Esophagus squamous epithelium (tissue), 5 donors: ENCODE measurements around the gene DNAJA4. TPM values are rescaled to one million over a fixed set of nuclear protein-coding genes. Genes with fewer than 3 reads are reported as not detected.

Experiments
- DNase-seq: peaks from one replicate; lab custom pipeline; 2025; lab: John Stamatoyannopoulos, UW
- H3K27ac ChIP-seq, 4 donors: fragments of 200-600 bp; sonication (generic); one replicate each; pipeline ENCODE4 v1.5.1; 2016 to 2019; ENCODE audit warnings: mild to moderate bottlenecking in 1 of 4
- H3K27me3 ChIP-seq, 4 donors: fragments of 200-600 bp; sonication (generic); 1 replicate in 3 of 4; 2 replicates in 1 of 4; pipeline versions ENCODE4 v1.5.1 to v1.6.0; 2017 to 2021; ENCODE audit warnings: antibody characterized with exemption in 1 of 4
- H3K36me3 ChIP-seq, 3 donors: fragments of 200-600 bp; sonication (generic); one replicate each; pipeline ENCODE4 v1.5.1; 2016 to 2019
- H3K4me1 ChIP-seq, 3 donors: fragments of 200-600 bp; sonication (generic); one replicate each; pipeline ENCODE4 v1.5.1; 2017 to 2019
- H3K4me3 ChIP-seq, 4 donors: fragments of 200-600 bp; sonication (generic); 1 replicate in 3 of 4; 2 replicates in 1 of 4; pipeline ENCODE4 v1.5.1; 2016 to 2019; ENCODE audit warnings: mild to moderate bottlenecking in 2 of 4, moderate library complexity in 1 of 4
- H3K9me3 ChIP-seq, 3 donors: fragments of 200-600 bp; sonication (generic); one replicate each; pipeline ENCODE4 v1.5.1; 2016 to 2019
- POLR2A ChIP-seq, 4 donors: fragments of 450-650 bp; IDR thresholded peaks; one replicate each; pipeline ENCODE4 v1.6.1; 2017; ENCODE audit warnings: antibody characterized with exemption in 4 of 4, mild to moderate bottlenecking in 4 of 4, moderate library complexity in 3 of 4
- WGBS, 2 donors: methylation state at CpG; one replicate each; pipeline ENCODE4 v1.1.5; 2018; 5-methylcytosine and 5-hydroxymethylcytosine counted together
- intact Hi-C: fragments of 100-400 bp; cut with DNase I; formaldehyde crosslinking; loops from one replicate; pipeline ENCODE4 v1.15.0; 2022
- total RNA-seq, 4 donors: library from RNA; depleted of rRNA; stranded (reverse); fragments of >200 nt; gene quantifications; one replicate each; pipeline ENCODE4 v1.1.0, GENCODE V29; 2016
- TF ChIP-seq, protein P1 (sequence below), 6 experiments: fragments of 450-650 bp in 4 of 6; fragments of 200-600 bp in 2 of 6; sonication (generic) in 2 of 6; IDR thresholded peaks; one replicate each; pipeline ENCODE4 v1.5.1; 2016 to 2019; ENCODE audit warnings: antibody characterized with exemption in 6 of 6, mild to moderate bottlenecking in 4 of 6, moderate library complexity in 4 of 6
- donor health status: DM: yes; HTN: yes; CAD: no.

Gene DNAJA4
- total RNA-seq, 4 donors from 2014 or later: 7.9 to 24.0 (median 15.7) TPM

DNA sequence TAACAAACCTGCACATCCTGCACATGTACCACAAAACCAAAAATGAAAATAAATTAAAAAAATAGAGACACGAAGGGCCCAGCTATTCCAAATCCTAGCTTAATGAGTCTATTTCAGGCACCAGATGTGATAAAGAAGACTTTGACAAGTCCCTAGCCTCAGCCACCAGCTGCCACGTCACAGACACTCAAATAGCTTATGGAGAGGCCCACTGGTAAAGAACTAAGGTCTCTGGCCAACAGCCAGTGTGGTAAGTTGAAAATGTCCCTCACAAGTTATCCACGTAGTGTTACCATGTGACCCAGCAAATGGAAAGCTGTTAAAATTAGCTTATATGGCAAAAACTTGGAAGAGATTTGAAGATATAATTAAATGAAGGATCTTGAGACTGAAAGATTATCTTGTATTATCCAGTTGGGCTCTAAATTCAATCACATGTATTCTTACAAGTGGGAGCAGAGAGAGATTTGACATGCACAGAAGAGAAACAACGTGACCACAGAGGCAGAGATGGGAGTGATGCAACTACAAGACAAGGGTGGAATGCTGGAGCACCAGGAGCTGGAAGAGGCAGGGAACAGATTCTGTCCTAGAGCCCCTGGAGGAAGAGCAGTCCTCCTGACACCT is 40.9 kb upstream of the DNAJA4 start:
- H3K27me3 ChIP-seq: no peaks in the 10 kb centered on the region
- H3K9me3 ChIP-seq: no peaks in the 10 kb centered on the region
- H3K4me3 ChIP-seq: no peak overlapping the region
- H3K36me3 ChIP-seq: no peaks in the 10 kb centered on the region
- 45 to 59% methylated on average over 4 of the region's 4 CpGs for WGBS, 2 donors
- peak overlapping the region in 1 of 4 donors; percentile 11 for H3K27ac ChIP-seq
- TF ChIP-seq POLR2A (IDR thresholded peaks at IDR 0.05): no peak
- TF ChIP-seq, protein P1, sequence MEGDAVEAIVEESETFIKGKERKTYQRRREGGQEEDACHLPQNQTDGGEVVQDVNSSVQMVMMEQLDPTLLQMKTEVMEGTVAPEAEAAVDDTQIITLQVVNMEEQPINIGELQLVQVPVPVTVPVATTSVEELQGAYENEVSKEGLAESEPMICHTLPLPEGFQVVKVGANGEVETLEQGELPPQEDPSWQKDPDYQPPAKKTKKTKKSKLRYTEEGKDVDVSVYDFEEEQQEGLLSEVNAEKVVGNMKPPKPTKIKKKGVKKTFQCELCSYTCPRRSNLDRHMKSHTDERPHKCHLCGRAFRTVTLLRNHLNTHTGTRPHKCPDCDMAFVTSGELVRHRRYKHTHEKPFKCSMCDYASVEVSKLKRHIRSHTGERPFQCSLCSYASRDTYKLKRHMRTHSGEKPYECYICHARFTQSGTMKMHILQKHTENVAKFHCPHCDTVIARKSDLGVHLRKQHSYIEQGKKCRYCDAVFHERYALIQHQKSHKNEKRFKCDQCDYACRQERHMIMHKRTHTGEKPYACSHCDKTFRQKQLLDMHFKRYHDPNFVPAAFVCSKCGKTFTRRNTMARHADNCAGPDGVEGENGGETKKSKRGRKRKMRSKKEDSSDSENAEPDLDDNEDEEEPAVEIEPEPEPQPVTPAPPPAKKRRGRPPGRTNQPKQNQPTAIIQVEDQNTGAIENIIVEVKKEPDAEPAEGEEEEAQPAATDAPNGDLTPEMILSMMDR (IDR thresholded peaks at IDR 0.05): no peak
- peaks cover 0 to 17% (median 0%) of the 10 kb centered on the region in 3 donors for H3K4me1 ChIP-seq
- DNase-seq: no peak
- intact Hi-C loops: no loop called here

DNA sequence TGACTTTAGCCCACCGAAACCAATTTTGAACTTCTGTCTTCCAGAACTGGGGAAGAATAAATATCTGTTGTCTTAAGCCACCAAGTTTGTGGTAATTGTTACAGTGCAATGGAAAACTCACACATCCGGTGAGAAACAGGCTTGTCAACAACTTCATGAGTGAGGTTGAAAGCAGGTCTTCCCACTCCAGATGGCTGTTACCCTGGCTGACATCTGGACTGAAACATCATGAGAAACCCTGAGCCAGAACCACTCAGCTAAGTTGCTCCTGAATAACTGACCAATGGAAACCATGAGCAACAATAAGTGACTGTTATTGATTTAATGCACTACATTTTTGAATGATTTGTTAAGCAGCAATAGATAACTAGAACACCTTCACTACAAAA is 40.3 kb upstream of the DNAJA4 start:
- H3K4me3 ChIP-seq: no peak overlapping the region
- 65 to 70% methylated on average over 2 of the region's 2 CpGs for WGBS, 2 donors
- TF ChIP-seq, protein P1 (IDR thresholded peaks at IDR 0.05): no peak
- TF ChIP-seq POLR2A (IDR thresholded peaks at IDR 0.05): no peak
- H3K9me3 ChIP-seq: no peaks in the 10 kb centered on the region
- intact Hi-C loops: no loop called here
- no peaks in the 10 kb centered on the region for H3K27me3 ChIP-seq
- H3K36me3 ChIP-seq: no peaks in the 10 kb centered on the region
- H3K27ac ChIP-seq: peak overlapping the region in 1 of 4 donors; percentile 11
- H3K4me1 ChIP-seq: peaks cover 0 to 17% (median 0%) of the 10 kb centered on the region in 3 donors
- DNase-seq: no peak

DNA sequence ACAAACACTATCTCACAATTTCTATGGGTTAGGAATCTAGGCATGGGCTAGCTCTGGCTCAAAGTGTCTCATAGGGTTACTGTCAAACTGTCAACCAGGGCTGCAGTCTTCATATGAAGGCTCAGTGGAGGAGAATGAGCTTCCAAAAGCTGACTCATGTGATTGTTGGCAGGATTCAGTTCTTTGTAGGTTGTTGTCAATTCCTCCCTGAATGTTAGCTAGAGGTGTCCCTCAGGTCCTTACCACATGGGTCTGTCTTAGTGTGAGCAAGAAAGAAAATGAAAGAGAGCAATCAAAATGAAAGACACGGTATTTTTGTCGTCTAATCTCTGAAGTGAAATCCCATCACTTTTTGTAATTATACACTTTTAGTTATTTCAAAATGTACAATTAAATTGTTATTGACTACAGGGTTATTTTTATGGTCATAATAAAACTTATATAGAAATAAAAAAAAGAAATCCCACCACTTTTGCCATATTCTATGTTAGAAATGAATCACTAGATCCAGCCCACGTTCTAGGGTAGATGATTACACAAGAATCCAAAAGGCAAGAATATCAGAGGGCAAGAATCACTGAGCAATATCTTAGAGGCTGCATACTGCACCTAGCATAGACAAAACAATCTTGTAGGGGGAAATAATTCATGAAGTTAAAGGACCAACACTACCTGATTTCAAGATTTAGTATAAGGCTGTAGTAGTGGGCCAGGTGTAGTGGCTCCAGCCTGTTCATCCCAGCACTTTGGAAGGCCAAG is 38.4 kb upstream of the DNAJA4 start:
- no peak overlapping the region for H3K4me3 ChIP-seq
- peaks cover 0 to 11% (median 0%) of the 10 kb centered on the region in 4 donors for H3K27me3 ChIP-seq
- 70 to 87% methylated on average over 3 of the region's 3 CpGs for WGBS, 2 donors
- no peak for DNase-seq
- no peaks in the 10 kb centered on the region for H3K36me3 ChIP-seq
- no peak overlapping the region for H3K27ac ChIP-seq
- intact Hi-C loops: no loop called here
- no peaks in the 10 kb centered on the region for H3K9me3 ChIP-seq
- peaks cover 0 to 17% (median 0%) of the 10 kb centered on the region in 3 donors for H3K4me1 ChIP-seq
- no peak for TF ChIP-seq POLR2A (IDR thresholded peaks at IDR 0.05)
- TF ChIP-seq, protein P1 (IDR thresholded peaks at IDR 0.05): no peak

DNA sequence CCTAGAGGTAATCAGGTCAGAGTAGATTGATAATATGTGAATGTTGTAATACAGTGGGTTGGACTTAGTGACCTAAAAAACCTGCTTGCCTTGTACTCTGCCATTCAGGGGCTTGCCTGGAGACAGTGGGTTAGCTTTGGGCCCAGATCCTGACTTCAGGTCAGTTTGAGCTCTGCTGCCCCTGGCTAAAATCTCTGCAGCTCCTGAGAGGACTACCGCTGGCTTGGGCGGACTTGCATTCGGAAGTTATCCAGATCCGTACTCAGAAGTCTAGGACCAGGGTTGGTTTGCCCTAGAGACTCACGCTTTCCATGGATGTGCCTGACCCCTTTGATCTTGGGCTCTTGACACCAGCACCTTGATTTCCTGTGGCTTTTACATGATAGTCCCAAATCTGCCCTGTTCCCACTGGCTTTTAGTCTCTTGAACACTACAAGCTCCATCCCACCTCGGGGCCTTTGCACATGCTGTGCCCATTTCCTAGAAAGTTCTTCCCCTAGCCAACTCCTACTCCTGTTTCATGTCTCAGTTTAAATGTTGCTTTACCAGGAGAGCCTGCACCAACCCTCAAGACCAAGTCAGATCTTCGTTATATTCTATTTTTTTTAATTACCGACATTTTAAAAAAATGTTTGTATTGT is 35.9 kb upstream of the DNAJA4 start:
- Histone ChIP-seq H3K27me3 (peaks cover 0 to 18% (median 0%) of the 10 kb centered on the region in 4 donors), H3K9me3 (no peaks in the 10 kb centered on the region), H3K27ac (no peak overlapping the region), H3K36me3 (no peaks in the 10 kb centered on the region), H3K4me1 (peaks cover 0 to 16% (median 0%) of the 10 kb centered on the region in 3 donors), H3K4me3 (no peak overlapping the region)
- intact Hi-C loops: no loop called here
- no peak for TF ChIP-seq POLR2A (IDR thresholded peaks at IDR 0.05)
- TF ChIP-seq, protein P1 (IDR thresholded peaks at IDR 0.05): no peak
- DNase-seq: no peak
- 76 to 80% methylated on average over 4 to 8 of the region's 8 CpGs for WGBS, 2 donors
